Tibial nerve (tissue), 4 donors: ENCODE measurements around the gene LRRC47.

Experiments
- EP300 ChIP-seq, 2 donors: sonication (generic); formaldehyde crosslinking; IDR thresholded peaks; one replicate each; pipeline ENCODE4 v1.6.1; 2017; ENCODE audit warnings: antibody characterized with exemption in 2 of 2, mild to moderate bottlenecking in 1 of 2
- POLR2A ChIP-seq, 2 donors: fragments of 450-650 bp; IDR thresholded peaks; one replicate each; pipeline ENCODE4 v1.6.1; 2017; ENCODE audit warnings: antibody characterized with exemption in 2 of 2, mild to moderate bottlenecking in 2 of 2, moderate library complexity in 2 of 2
- TF ChIP-seq, protein P1 (sequence below), 5 experiments: fragments of 200-600 bp in 3 of 5; fragments of 450-650 bp in 2 of 5; sonication (generic) in 3 of 5; IDR thresholded peaks; one replicate each; pipeline ENCODE4 v1.5.1; 2016 to 2019; ENCODE audit warnings: antibody characterized with exemption in 5 of 5, mild to moderate bottlenecking in 3 of 5, moderate library complexity in 2 of 5

DNA sequence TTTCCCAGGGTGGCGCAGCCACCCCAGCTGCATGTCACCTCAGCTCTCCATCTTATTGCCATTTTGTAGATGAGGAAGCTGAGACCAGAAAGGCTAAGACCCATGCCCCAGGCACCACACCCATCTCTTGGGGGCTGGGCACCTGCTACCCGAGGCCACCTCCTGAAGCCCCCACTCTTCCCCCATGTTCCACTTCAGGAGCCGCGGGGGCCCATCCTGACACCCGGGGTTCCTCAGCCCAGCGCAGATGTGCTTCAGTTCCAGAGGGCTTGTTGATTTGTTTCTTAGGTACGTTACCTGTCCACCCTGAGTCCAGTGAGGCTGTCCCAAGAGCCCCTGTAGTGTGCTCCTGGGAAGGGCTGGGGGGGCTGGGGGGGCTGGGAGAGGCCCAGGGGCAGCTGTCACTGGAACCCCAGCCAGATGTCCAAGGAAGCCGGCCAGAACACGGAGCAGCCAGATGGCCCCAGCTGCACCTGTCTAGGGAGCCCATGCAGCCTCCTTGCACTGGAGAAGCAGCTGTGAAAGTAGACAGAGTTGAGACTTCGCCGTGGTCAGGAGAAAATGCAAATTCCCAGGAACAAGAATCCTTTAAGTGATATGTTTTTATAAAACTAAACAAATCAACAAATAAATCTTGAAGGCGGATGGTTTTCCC lies 61.1 kb downstream of the LRRC47 start:
- TF ChIP-seq POLR2A (IDR thresholded peaks at IDR 0.05) (no peak), EP300 (IDR thresholded peaks at IDR 0.05) (no peak)
- TF ChIP-seq, protein P1, sequence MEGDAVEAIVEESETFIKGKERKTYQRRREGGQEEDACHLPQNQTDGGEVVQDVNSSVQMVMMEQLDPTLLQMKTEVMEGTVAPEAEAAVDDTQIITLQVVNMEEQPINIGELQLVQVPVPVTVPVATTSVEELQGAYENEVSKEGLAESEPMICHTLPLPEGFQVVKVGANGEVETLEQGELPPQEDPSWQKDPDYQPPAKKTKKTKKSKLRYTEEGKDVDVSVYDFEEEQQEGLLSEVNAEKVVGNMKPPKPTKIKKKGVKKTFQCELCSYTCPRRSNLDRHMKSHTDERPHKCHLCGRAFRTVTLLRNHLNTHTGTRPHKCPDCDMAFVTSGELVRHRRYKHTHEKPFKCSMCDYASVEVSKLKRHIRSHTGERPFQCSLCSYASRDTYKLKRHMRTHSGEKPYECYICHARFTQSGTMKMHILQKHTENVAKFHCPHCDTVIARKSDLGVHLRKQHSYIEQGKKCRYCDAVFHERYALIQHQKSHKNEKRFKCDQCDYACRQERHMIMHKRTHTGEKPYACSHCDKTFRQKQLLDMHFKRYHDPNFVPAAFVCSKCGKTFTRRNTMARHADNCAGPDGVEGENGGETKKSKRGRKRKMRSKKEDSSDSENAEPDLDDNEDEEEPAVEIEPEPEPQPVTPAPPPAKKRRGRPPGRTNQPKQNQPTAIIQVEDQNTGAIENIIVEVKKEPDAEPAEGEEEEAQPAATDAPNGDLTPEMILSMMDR (IDR thresholded peaks at IDR 0.05): no peak
